Spleen (tissue), 11 donors: ENCODE data around the gene GINS2. TPM values are rescaled to one million over a fixed set of nuclear protein-coding genes. Genes with fewer than 3 reads are reported as not detected.

ENCODE experiments used
- DNase-seq: peaks from one replicate; pipeline ENCODE4 v3.0.0-alpha.2; 2020
- H3K27ac ChIP-seq, 8 donors: fragments of 200-600 bp; sonication (generic) in 7 of 8; 1 replicate in 4 of 8; 2 replicates in 4 of 8; pipeline versions ENCODE4 v1.5.0 to v1.8.0; 2016 to 2021; ENCODE audit warnings: inconsistent platforms in 4 of 8, mild to moderate bottlenecking in 4 of 8, moderate library complexity in 1 of 8
- H3K27me3 ChIP-seq, 7 donors: fragments of 200-600 bp; sonication (generic) in 6 of 7; replicated peaks in 1 of 7; 1 replicate in 4 of 7; 2 replicates in 3 of 7; pipeline versions ENCODE4 v1.5.0 to v1.8.0; 2016 to 2021; ENCODE audit warnings: inconsistent platforms in 3 of 7, mild to moderate bottlenecking in 1 of 7
- H3K36me3 ChIP-seq, 6 donors: fragments of 200-600 bp; sonication (generic) in 5 of 6; 1 replicate in 4 of 6; 2 replicates in 2 of 6; pipeline versions ENCODE4 v1.5.0 to v1.8.0; 2016 to 2021; ENCODE audit warnings: inconsistent platforms in 2 of 6
- H3K4me1 ChIP-seq, 6 donors: fragments of 200-600 bp; sonication (generic) in 5 of 6; 1 replicate in 3 of 6; 2 replicates in 3 of 6; pipeline versions ENCODE4 v1.5.0 to v1.8.0; 2016 to 2021; ENCODE audit warnings: inconsistent platforms in 3 of 6
- H3K4me3 ChIP-seq, 8 donors: fragments of 200-600 bp; sonication (generic) in 7 of 8; 1 replicate in 4 of 8; 2 replicates in 4 of 8; pipeline versions ENCODE4 v1.5.0 to v1.8.0; 2016 to 2021; ENCODE audit warnings: inconsistent platforms in 4 of 8, mild to moderate bottlenecking in 4 of 8, moderate library complexity in 2 of 8
- H3K9me3 ChIP-seq, 8 donors: fragments of 200-600 bp; sonication (generic) in 7 of 8; 1 replicate in 4 of 8; 2 replicates in 4 of 8; pipeline versions ENCODE4 v1.5.0 to v1.8.0; 2016 to 2021; ENCODE audit warnings: inconsistent platforms in 4 of 8
- CTCF ChIP-seq, 11 experiments: fragments of 200-600 bp in 7 of 11; fragments of 450-650 bp in 4 of 11; sonication (generic) in 4 of 11; IDR thresholded peaks in 8 of 11; conservative IDR thresholded peaks in 3 of 11; 1 replicate in 7 of 11; 2 replicates in 4 of 11; pipeline versions ENCODE4 v1.4.0 to v1.8.0; 2016 to 2021; ENCODE audit warnings: antibody characterized with exemption in 11 of 11, inconsistent platforms in 4 of 11, mild to moderate bottlenecking in 1 of 11
- POLR2A ChIP-seq, 3 donors: fragments of 450-650 bp; IDR thresholded peaks; one replicate each; pipeline ENCODE4 v1.5.1; 2017; ENCODE audit warnings: antibody characterized with exemption in 3 of 3, mild to moderate bottlenecking in 1 of 3
- POLR2AphosphoS5 ChIP-seq, 3 donors: sonication (generic); formaldehyde crosslinking; IDR thresholded peaks; one replicate each; pipeline ENCODE4 v1.5.1; 2017; ENCODE audit warnings: antibody characterized with exemption in 3 of 3
- WGBS, 5 donors: extraction: QIAGEN DNeasy Blood & Tissue Kit in 3 of 5; methylation state at CpG; one replicate each; pipeline versions ENCODE4 v1.1.5 to v1.1.7; 2013 to 2018; 5-methylcytosine and 5-hydroxymethylcytosine counted together
- intact Hi-C: fragments of 100-400 bp; cut with DNase I; formaldehyde crosslinking; loops from one replicate; pipeline ENCODE4 v1.15.0; 2023; ENCODE audit warnings: low total_unique reads
- polyA plus RNA-seq, 3 donors: library from polyadenylated mRNA; stranded (reverse); fragments of 200-250 nt; gene quantifications; one replicate each; pipeline ENCODE4 v1.2.1, GENCODE V29; 2013
- total RNA-seq, 7 donors: library from RNA; depleted of rRNA in 3 of 7; stranded (reverse); fragments of >200 nt in 3 of 7; fragmentation: NEBNext Ultra II Directional in 4 of 7; extraction: Animal tissue kit (Norgen Biotek cat#: 25700) in 4 of 7; gene quantifications; one replicate each; pipeline versions ENCODE4 v1.1.0 to v1.2.1, GENCODE V29; 2016 to 2021
- donor health status: healthy with polysubstance abuse.
- donor health status: DM: no; HTN: no; CAD: no; lungs with moderate emphysema.
- donor health status: DM: no; HTN: no; CAD: no.
- donor health status: Bipolar disorder and iron deficiency.
- donor health status: healthy.
- donor health status: DM: no; HTN: no; CAD: no.
- donor health status: DM: yes; HTN: yes; CAD: no.

Gene GINS2
- total and polyA plus RNA-seq, 10 donors, result 1.0 to 7.0 (median 2.3) TPM

- Histone ChIP-seq H3K27ac (no peak overlapping the region), H3K9me3 (peaks cover 0 to 15% (median 11%) of the 10 kb centered on the region in 8 donors), H3K36me3 (peaks cover 0 to 46% (median 0%) of the 10 kb centered on the region in 6 donors), H3K27me3 (no peaks in the 10 kb centered on the region), H3K4me1 (peaks cover 0 to 7% (median 3%) of the 10 kb centered on the region in 6 donors), H3K4me3 (no peak overlapping the region)
- WGBS, 5 donors, result 92 to 94% (median 92%) methylated on average over 9 of the region's 9 CpGs
- TF ChIP-seq CTCF (IDR thresholded peaks at IDR 0.05 in 8 of 11, conservative IDR thresholded peaks at IDR 0.05 in 3 of 11), result no peak
- no peak for TF ChIP-seq POLR2AphosphoS5 (IDR thresholded peaks at IDR 0.05)
- TF ChIP-seq POLR2A (IDR thresholded peaks at IDR 0.05), result no peak
- DNase-seq, result no peak
- intact Hi-C loops, result no loop called here
Measured at GRCh38 chr16:85710732-85711131, 22.0 kb upstream of the GINS2 start.

GRCh38 chr16:85709766-85710585 is 21.2 kb upstream of the GINS2 start:
- H3K36me3 ChIP-seq, result peaks cover 0 to 46% (median 0%) of the 10 kb centered on the region in 6 donors
- intact Hi-C loops, result no loop called here
- 80 to 94% (median 83%) methylated on average over 19 to 53 of the region's 53 CpGs for WGBS, 5 donors

GRCh38 chr16:85708338-85708737 is 19.6 kb upstream of the GINS2 start:
- peaks cover 0 to 15% (median 11%) of the 10 kb centered on the region in 8 donors for H3K9me3 ChIP-seq
- no peak overlapping the region for H3K4me3 ChIP-seq
- no peak for DNase-seq
- H3K4me1 ChIP-seq, result no peaks in the 10 kb centered on the region
- H3K36me3 ChIP-seq, result peaks cover 0 to 46% (median 0%) of the 10 kb centered on the region in 6 donors
- H3K27me3 ChIP-seq, result no peaks in the 10 kb centered on the region
- WGBS, 5 donors, result 90 to 96% (median 92%) methylated on average over 5 to 6 of the region's 6 CpGs
- TF ChIP-seq POLR2A (IDR thresholded peaks at IDR 0.05) (no peak), POLR2AphosphoS5 (IDR thresholded peaks at IDR 0.05) (no peak), CTCF (IDR thresholded peaks at IDR 0.05 in 8 of 11, conservative IDR thresholded peaks at IDR 0.05 in 3 of 11) (no peak)
- no peak overlapping the region for H3K27ac ChIP-seq
- intact Hi-C loops, result no loop called here

More at GRCh38 chr16:85709766-85710585, 21.2 kb upstream of the GINS2 start:
- Histone ChIP-seq H3K9me3 (peaks cover 0 to 15% (median 11%) of the 10 kb centered on the region in 8 donors), H3K27me3 (no peaks in the 10 kb centered on the region), H3K4me3 (no peak overlapping the region), H3K27ac (no peak overlapping the region), H3K4me1 (no peaks in the 10 kb centered on the region)
- no peak for TF ChIP-seq POLR2AphosphoS5 (IDR thresholded peaks at IDR 0.05)
- TF ChIP-seq POLR2A (IDR thresholded peaks at IDR 0.05), result no peak
- TF ChIP-seq CTCF (IDR thresholded peaks at IDR 0.05 in 8 of 11, conservative IDR thresholded peaks at IDR 0.05 in 3 of 11), result no peak
- no peak for DNase-seq

GRCh38 chr16:85707528-85708095 is 18.9 kb upstream of the GINS2 start:
- Histone ChIP-seq H3K36me3 (peaks cover 0 to 41% (median 0%) of the 10 kb centered on the region in 6 donors), H3K27me3 (no peaks in the 10 kb centered on the region), H3K4me3 (no peak overlapping the region), H3K4me1 (no peaks in the 10 kb centered on the region), H3K9me3 (peaks cover 0 to 11% (median 10%) of the 10 kb centered on the region in 8 donors), H3K27ac (no peak overlapping the region)
- intact Hi-C loops, result no loop called here
- TF ChIP-seq POLR2A (IDR thresholded peaks at IDR 0.05), result no peak
- no peak for TF ChIP-seq POLR2AphosphoS5 (IDR thresholded peaks at IDR 0.05)
- no peak for TF ChIP-seq CTCF (IDR thresholded peaks at IDR 0.05 in 8 of 11, conservative IDR thresholded peaks at IDR 0.05 in 3 of 11)
- WGBS, 5 donors, result 84 to 90% (median 87%) methylated on average over 6 to 16 of the region's 16 CpGs
- no peak for DNase-seq
